GM12872 (cell line): ENCODE results near the gene CSNK1D.

Experiments
- TF ChIP-seq, protein P1 (sequence below): IDR thresholded peaks from 3 replicates; pipeline ENCODE4 v1.5.1; 2011; ENCODE audit warnings: low read depth, mild to moderate bottlenecking, low read length, moderate library complexity; ENCODE audit not compliant: insufficient read depth

Gene CSNK1D

GRCh38 chr17:82300707-82301270 lies 27.3 kb upstream of the CSNK1D start:
- TF ChIP-seq, protein P1, sequence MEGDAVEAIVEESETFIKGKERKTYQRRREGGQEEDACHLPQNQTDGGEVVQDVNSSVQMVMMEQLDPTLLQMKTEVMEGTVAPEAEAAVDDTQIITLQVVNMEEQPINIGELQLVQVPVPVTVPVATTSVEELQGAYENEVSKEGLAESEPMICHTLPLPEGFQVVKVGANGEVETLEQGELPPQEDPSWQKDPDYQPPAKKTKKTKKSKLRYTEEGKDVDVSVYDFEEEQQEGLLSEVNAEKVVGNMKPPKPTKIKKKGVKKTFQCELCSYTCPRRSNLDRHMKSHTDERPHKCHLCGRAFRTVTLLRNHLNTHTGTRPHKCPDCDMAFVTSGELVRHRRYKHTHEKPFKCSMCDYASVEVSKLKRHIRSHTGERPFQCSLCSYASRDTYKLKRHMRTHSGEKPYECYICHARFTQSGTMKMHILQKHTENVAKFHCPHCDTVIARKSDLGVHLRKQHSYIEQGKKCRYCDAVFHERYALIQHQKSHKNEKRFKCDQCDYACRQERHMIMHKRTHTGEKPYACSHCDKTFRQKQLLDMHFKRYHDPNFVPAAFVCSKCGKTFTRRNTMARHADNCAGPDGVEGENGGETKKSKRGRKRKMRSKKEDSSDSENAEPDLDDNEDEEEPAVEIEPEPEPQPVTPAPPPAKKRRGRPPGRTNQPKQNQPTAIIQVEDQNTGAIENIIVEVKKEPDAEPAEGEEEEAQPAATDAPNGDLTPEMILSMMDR, result peak; percentile 78

DNA sequence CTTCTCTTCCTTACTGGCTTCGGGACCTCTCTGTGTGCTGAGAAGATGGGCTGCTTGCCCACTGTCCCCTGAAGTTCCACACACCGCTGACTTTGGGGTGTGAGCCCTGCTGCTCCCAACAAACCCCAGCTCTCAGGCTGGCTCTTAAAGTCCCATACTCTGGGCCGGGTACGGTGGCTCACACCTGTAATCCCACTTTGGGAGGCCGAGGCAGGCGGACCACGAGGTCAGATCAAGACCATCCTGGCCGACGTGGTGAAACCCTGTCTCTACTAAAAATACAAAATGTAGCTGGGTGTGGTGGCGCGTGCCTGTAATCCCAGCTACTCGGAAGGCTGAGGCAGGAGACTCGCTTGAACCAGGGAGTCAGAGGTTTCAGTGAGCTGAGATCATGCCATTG lies 26.7 kb upstream of the CSNK1D start:
- TF ChIP-seq, protein P1, result no peak

GRCh38 chr17:82299452-82299851 lies 26.0 kb upstream of the CSNK1D start:
- TF ChIP-seq, protein P1, result no peak

- TF ChIP-seq, protein P1, result no peak
These were observed 25.3 kb upstream of the CSNK1D start for GRCh38 chr17:82298538-82299421.

DNA sequence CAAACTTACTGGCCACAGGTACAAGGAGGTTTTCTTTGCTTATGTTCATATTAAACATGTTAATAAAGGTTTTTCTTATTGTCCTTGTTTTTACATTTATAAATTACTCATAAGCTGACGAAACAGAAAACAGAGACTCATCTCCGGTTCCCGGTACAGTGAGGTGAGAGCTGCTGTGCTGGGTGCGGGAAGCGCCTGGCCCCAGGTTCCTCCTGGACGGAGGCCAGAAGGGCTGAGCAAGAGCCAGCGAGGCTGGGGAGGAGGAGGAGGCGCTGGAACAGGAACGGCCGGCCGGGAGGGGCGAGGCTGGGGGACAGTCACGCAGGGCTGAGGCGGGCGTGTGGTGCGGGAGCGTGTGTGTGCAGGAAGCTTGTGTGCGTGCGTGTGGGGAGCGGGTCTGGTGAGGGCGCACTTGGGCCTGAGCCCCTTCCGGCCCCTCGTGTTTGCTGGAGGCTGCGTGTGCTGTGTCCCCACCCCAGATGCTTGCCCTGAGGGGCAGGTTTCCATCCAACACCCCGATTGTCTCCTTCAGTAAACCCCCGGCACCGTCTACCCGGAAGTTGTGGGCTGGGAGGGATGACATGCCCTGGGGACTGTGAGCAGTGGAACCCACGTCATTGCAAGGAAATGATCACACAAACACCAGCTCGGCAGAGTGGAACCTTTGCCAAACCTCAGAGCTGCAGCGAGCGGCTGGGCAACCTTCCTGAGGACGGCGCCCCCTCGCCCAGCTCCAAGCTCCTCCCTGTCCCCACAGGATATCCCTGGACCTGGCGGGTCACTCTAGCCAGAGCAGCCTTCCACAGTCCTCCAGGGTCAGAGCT lies 24.4 kb upstream of the CSNK1D start:
- TF ChIP-seq, protein P1, result no peak

DNA sequence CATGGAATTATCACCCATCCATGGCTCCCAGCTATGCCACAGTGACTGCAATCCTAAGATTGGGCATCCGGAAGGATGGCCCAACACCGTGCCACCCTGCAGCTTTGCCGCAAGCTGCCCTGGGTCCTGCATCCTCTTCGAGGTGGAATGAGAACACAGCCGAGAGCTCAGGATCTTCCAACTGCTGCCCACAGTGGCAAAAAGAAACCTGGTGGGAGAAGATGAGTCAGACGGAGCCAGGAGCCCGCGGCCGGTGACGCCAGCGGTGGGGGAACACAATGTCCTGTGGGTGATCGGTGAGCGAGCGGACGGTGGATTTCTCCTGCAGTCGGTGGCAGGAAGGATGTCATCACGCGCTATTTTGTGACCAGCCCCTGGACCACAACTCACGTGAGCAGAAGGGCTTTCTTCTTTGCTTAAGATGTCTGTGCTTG lies 23.8 kb upstream of the CSNK1D start:
- TF ChIP-seq, protein P1, result 0 out of 3 replicates have a peak, but pooled peaks have one; percentile 2
